GM12865 (cell line): ENCODE data around the gene MTHFD2L.

Experiments used
- DNase-seq: peaks from one replicate; pipeline ENCODE4 v3.0.0; 2010; ENCODE audit warnings: low read depth
- H3K4me3 ChIP-seq: 2 replicates; pipeline ENCODE4 v1.5.1; 2011; ENCODE audit warnings: mild to moderate bottlenecking, low read depth, low read length, control low read depth
- TF ChIP-seq, protein P1 (sequence below): IDR thresholded peaks from 2 replicates; pipeline ENCODE4 v1.5.1; 2011; ENCODE audit warnings: low read length, control low read depth, low read depth, inconsistent platforms; ENCODE audit not compliant: insufficient read depth; ENCODE audit errors: missing control alignments

The MTHFD2L gene

DNA sequence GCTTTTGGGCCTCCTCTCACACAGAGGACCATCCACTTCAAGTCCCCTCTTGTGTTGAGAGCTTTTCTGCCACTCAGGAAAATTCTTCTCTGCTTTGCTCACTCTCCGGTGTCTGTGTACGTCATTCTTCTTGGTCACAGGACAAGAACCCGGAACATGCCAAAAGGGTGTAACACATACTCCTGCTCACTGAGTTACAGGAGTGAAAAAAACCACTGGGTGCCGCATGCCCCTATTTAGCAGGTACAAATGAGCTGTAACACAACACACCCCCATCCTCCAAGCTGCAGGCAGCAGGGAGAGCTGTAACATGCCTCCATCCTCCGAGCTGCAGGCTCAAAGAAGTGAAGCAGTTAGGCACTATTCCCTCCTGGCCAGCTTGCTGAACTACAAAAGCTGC is 45.9 kb upstream of the MTHFD2L start:
- no peak for DNase-seq
- TF ChIP-seq, protein P1, sequence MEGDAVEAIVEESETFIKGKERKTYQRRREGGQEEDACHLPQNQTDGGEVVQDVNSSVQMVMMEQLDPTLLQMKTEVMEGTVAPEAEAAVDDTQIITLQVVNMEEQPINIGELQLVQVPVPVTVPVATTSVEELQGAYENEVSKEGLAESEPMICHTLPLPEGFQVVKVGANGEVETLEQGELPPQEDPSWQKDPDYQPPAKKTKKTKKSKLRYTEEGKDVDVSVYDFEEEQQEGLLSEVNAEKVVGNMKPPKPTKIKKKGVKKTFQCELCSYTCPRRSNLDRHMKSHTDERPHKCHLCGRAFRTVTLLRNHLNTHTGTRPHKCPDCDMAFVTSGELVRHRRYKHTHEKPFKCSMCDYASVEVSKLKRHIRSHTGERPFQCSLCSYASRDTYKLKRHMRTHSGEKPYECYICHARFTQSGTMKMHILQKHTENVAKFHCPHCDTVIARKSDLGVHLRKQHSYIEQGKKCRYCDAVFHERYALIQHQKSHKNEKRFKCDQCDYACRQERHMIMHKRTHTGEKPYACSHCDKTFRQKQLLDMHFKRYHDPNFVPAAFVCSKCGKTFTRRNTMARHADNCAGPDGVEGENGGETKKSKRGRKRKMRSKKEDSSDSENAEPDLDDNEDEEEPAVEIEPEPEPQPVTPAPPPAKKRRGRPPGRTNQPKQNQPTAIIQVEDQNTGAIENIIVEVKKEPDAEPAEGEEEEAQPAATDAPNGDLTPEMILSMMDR, result no peak
- H3K4me3 ChIP-seq, result no peak overlapping the region

DNA sequence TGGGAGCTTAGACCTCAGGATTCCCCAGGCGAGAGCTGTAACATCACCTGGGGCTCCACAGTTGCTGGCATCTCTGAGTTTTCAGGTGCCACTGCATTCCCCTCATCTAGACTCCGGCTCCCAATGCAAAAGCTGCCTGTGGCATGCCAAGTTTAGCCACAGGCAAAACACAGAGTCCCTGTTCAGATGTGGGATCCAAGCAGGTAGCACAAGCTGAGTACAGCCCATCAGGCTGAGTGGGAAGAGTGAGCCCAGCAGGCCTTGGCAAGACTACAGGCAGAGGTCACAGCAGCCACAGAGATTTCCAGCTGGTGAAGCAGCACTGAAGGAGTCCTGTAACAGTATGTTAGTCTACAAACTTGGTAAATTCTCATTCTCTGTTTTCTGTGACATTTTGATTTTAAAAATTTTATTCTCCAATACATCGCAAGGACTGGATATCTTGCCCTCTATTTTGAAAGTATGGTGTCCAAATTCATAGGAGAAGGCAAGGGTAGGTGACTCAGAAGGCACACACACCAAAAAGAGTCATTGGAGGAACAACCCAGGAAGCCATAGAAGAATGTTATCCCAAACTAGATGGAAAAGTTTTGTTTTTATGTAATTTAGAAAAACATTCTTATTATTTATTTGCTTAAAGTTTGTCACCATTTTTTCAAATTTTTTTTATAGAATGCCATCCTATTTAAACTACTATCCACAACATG is 45.4 kb upstream of the MTHFD2L start:
- H3K4me3 ChIP-seq, result no peak overlapping the region
- TF ChIP-seq, protein P1, result no peak
- DNase-seq, result no peak

DNA sequence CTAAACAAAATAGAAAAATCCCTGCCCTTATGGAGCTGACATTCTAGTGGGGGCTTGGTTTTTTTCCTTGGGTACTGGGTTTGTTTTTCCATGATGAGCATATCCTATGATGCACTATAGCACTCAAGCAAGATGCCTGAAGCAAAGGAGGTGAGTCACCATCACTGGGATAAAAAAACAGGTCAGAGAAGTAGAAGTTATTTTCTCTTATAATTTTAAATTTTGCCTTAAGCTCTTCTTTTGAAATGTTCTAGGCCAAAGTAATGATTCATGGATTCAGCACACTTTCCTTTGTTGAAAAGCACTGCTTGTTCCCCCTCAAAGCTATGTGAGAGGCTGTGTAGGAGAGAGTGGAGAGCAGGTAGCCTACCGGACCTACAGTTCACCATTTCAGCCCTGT is 43.7 kb upstream of the MTHFD2L start:
- TF ChIP-seq, protein P1, result no peak
- H3K4me3 ChIP-seq, result no peak overlapping the region
- DNase-seq, result no peak

DNA sequence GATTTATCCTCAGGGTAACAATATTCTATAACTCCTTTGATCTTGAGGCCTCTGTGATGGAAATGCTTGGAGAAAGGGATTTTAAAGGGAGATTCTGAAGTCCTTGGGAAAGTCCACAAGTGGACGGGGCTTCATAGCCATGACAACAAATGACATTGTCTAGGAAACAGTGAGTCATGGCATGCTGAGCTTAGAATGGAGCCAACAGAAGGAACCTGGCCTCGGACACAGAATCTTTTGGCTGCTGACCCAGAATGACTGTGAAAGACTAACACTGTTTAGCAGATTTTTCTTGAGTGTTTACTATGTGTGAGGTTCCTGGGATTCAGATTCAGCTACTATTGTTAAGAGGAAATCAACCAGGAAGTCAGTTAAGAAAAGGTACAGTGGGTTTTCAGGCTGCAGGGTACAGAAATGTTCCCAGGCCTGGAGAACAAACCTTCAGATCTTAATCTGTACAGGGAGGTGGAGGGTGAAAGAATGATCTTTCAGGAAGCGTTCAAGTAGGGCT is 40.8 kb upstream of the MTHFD2L start:
- TF ChIP-seq, protein P1, result no peak
- no peak overlapping the region for H3K4me3 ChIP-seq
- DNase-seq, result no peak

DNA sequence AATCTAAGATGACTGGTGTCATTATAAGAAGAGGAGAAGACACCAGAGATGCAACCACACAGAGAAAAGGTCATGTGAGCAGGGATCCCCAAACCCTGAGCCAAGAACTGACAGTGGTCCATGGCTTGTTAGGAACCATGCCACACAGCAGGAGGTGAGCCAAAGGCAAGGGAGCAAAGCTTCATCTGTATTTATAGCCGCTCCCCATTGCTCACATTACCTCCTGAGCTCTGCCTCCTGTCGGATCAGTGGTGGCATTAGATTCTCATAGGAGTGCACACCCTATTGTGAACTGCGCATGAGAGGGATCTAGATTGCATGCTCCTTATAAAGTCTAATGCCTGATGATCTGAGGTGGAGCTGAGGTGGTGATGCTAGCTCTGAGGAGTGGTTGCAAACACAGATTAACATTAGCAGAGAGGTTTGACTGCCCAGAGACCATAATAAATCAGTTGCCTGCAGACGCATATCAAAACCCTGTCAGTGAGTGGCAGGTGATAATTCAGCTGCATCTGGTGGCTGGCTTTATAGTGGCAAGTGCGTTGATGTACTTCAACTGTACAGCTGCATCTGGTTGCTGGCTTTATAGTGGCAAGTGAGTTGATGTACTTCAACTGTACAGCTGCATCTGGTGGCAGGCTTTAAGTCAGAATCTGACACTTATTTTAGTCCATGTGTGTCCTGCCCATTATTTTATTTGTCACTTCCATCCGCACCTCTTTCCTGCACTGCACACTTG is 39.1 kb upstream of the MTHFD2L start:
- H3K4me3 ChIP-seq, result no peak overlapping the region
- TF ChIP-seq, protein P1, result no peak
- DNase-seq, result no peak

DNA sequence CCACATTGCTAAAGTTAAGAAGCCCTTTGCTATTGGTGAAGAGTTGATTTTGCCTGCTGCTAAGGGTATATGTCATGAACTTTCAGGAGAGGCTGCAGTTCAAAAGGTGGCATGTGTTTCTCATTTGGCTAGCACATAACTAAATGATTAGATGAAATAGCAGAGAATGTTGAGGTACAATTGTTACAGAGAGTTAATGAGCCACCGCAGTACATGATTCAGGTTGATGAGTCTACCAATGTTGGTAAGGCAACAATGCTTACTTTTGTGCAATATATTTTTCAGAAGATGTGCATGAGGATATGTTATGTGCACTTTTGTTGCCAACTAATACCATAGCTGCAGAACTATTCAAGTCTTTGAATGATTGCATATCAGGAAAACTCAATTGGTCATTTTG is 37.8 kb upstream of the MTHFD2L start:
- H3K4me3 ChIP-seq, result no peak overlapping the region
- DNase-seq, result no peak
- TF ChIP-seq, protein P1, result no peak
